Vagina (tissue), 2 donors: ENCODE data around the gene ATL1.

Source experiments
- CTCF ChIP-seq, 3 experiments: fragments of 450-650 bp in 2 of 3; fragments of 200-600 bp in 1 of 3; sonication (generic) in 1 of 3; IDR thresholded peaks; one replicate each; pipeline ENCODE4 v1.5.1; 2017 to 2019; ENCODE audit warnings: antibody characterized with exemption in 3 of 3, mild to moderate bottlenecking in 2 of 3, moderate library complexity in 2 of 3
- POLR2A ChIP-seq, 2 donors: fragments of 450-650 bp; IDR thresholded peaks; one replicate each; pipeline ENCODE4 v1.6.1; 2017; ENCODE audit warnings: antibody characterized with exemption in 2 of 2, mild to moderate bottlenecking in 2 of 2, moderate library complexity in 2 of 2
- POLR2AphosphoS5 ChIP-seq, 2 donors: sonication (generic); formaldehyde crosslinking; IDR thresholded peaks; one replicate each; pipeline ENCODE4 v1.9.0; 2017; ENCODE audit warnings: antibody characterized with exemption in 2 of 2, mild to moderate bottlenecking in 2 of 2, low read depth in 1 of 2; ENCODE audit not compliant: insufficient read depth in 1 of 2

GRCh38 chr14:50678163-50678562 is 118.2 kb downstream of the ATL1 start:
- TF ChIP-seq CTCF (IDR thresholded peaks at IDR 0.05) (no peak), POLR2AphosphoS5 (IDR thresholded peaks at IDR 0.05; ENCODE audit: insufficient read depth in 1 of 2, low read depth in 1 of 2) (no peak), POLR2A (IDR thresholded peaks at IDR 0.05) (no peak)
